Vagina (tissue), 2 donors: ENCODE data around the gene MPP1.

Experiments used
- CTCF ChIP-seq, 3 experiments: fragments of 450-650 bp in 2 of 3; fragments of 200-600 bp in 1 of 3; sonication (generic) in 1 of 3; IDR thresholded peaks; one replicate each; pipeline ENCODE4 v1.5.1; 2017 to 2019; ENCODE audit warnings: antibody characterized with exemption in 3 of 3, mild to moderate bottlenecking in 2 of 3, moderate library complexity in 2 of 3
- POLR2A ChIP-seq, 2 donors: fragments of 450-650 bp; IDR thresholded peaks; one replicate each; pipeline ENCODE4 v1.6.1; 2017; ENCODE audit warnings: antibody characterized with exemption in 2 of 2, mild to moderate bottlenecking in 2 of 2, moderate library complexity in 2 of 2

- TF ChIP-seq CTCF (IDR thresholded peaks at IDR 0.05) (no peak), POLR2A (IDR thresholded peaks at IDR 0.05) (no peak)
Observed at GRCh38 chrX:154733066-154733425, 72.2 kb downstream of the MPP1 start.
